HCT116 (cell line): ENCODE data around the gene ATF7IP. TPM values are rescaled to one million over a fixed set of nuclear protein-coding genes. Genes with fewer than 3 reads are reported as not detected.

Experiments
- ATAC-seq: fragments of 200-7000 bp; cut with Tn5 transposase; 2 replicates; pipeline ENCODE4 v1.9.1; 2020; ENCODE audit warnings: mild to moderate bottlenecking, moderate library complexity
- BruUV-seq: library from RNA; stranded (reverse); fragments of 400-500 nt; replicated peaks from 2 replicates; lab custom pipeline; 2021; lab: Mats Ljungman, UMichigan
- CTCF ChIA-PET: fragments of 300-600 bp; sonication (Branson Sonifier 250); formaldehyde crosslinking; loops from one replicate; lab custom pipeline; 2021; ENCODE audit warnings: antibody characterized with exemption; lab: Charles Lee
- POLR2A ChIA-PET: fragments of 300-600, 350-600 bp; sonication (Branson Sonifier 250); formaldehyde crosslinking; loops from one replicate; lab custom pipeline; 2021; ENCODE audit warnings: antibody characterized with exemption; lab: Charles Lee
- RAD21 ChIA-PET, 2 experiments: fragments of 300-600 bp; sonication (Branson Sonifier 250); formaldehyde crosslinking; loops; one replicate each; lab custom pipeline; 2023; ENCODE audit warnings: low total read pairs in 2 of 2; ENCODE audit not compliant: uncharacterized antibody in 2 of 2, unreplicated experiment in 2 of 2, low non-redundant PET in 1 of 2; lab: Charles Lee
- DNase-seq: peaks from one replicate; pipeline ENCODE4 v3.0.0-alpha.2; 2010; ENCODE audit warnings: low read depth, low spot score
- H2AFZ ChIP-seq: fragments of 200-600 bp; shearing (Covaris generic), sonication (generic); 2 replicates; pipeline ENCODE4 v1.6.1; 2017; ENCODE audit warnings: low read depth, mixed run types, mixed read lengths, antibody characterized with exemption, low read length; ENCODE audit not compliant: poor library complexity, severe bottlenecking
- H3K27ac ChIP-seq: 2 replicates; pipeline ENCODE4 v1.5.1; 2012; ENCODE audit warnings: low read depth, low read length
- H3K27me3 ChIP-seq: fragments of 200-600 bp; sonication (generic); 2 replicates; pipeline ENCODE4 v1.6.1; 2016; ENCODE audit warnings: mixed run types, low read length, mixed read lengths; ENCODE audit not compliant: insufficient read depth
- H3K36me3 ChIP-seq, 2 experiments: fragments of 200-500 bp in 1 of 2; fragments of 200-600 bp in 1 of 2; sonication (Bioruptor generic) in 1 of 2; sonication (generic) in 1 of 2; 2 replicates each; pipeline versions ENCODE4 v1.5.1 to v1.6.1; 2014 to 2016; ENCODE audit warnings: low read length in 2 of 2, inconsistent platforms in 1 of 2, mixed read lengths in 1 of 2, mixed run types in 1 of 2; ENCODE audit not compliant: insufficient read depth in 2 of 2, control insufficient read depth in 1 of 2
- H3K4me1 ChIP-seq, 2 experiments: fragments of 200-600 bp in 1 of 2; sonication (generic) in 1 of 2; 2 replicates each; pipeline versions ENCODE4 v1.5.1 to v1.6.1; 2012 to 2017; ENCODE audit warnings: low read length in 2 of 2, inconsistent platforms in 1 of 2, mild to moderate bottlenecking in 1 of 2, mixed read lengths in 1 of 2, mixed run types in 1 of 2, moderate library complexity in 1 of 2; ENCODE audit not compliant: insufficient read depth in 2 of 2, control insufficient read depth in 1 of 2
- H3K4me2 ChIP-seq: fragments of 200-600 bp; sonication (generic); 2 replicates; pipeline ENCODE4 v1.6.1; 2017; ENCODE audit warnings: mixed run types, low read length, mixed read lengths
- H3K4me3 ChIP-seq, 2 experiments: fragments of 200-600 bp in 1 of 2; sonication (generic) in 1 of 2; replicated peaks in 1 of 2; 2 replicates each; pipeline ENCODE4 v1.5.1; 2011 to 2016; ENCODE audit warnings: low read length in 2 of 2, control low read depth in 1 of 2, low read depth in 1 of 2, mild to moderate bottlenecking in 1 of 2, mixed read lengths in 1 of 2, mixed run types in 1 of 2
- H3K79me2 ChIP-seq: fragments of 200-600 bp; sonication (generic); 2 replicates; pipeline ENCODE4 v1.6.1; 2017; ENCODE audit warnings: mild to moderate bottlenecking, mixed run types, low read length, moderate library complexity, mixed read lengths; ENCODE audit not compliant: insufficient read depth
- H3K9ac ChIP-seq: fragments of 200-600 bp; sonication (generic); 2 replicates; pipeline ENCODE4 v1.6.1; 2016; ENCODE audit warnings: low read length, mixed read lengths
- H3K9me2 ChIP-seq: fragments of 200-600 bp; sonication (generic), shearing (Covaris generic); 2 replicates; pipeline ENCODE4 v1.6.1; 2017; ENCODE audit warnings: mixed run types, mild to moderate bottlenecking, moderate library complexity; ENCODE audit not compliant: insufficient read depth
- H3K9me3 ChIP-seq, 2 experiments: fragments of 200-500 bp in 1 of 2; fragments of 200-600 bp in 1 of 2; sonication (Bioruptor generic) in 1 of 2; sonication (generic) in 1 of 2; 2 replicates each; pipeline ENCODE4 v1.6.1; 2014 to 2017; ENCODE audit warnings: low read length in 2 of 2, mixed read lengths in 2 of 2, inconsistent platforms in 1 of 2, low read depth in 1 of 2, mild to moderate bottlenecking in 1 of 2, mixed run types in 1 of 2, moderate library complexity in 1 of 2; ENCODE audit not compliant: control insufficient read depth in 1 of 2, insufficient read depth in 1 of 2
- H4K20me1 ChIP-seq: fragments of 200-600 bp; sonication (generic), shearing (Covaris generic); 2 replicates; pipeline ENCODE4 v1.6.1; 2017; ENCODE audit warnings: mixed run types, mild to moderate bottlenecking, moderate library complexity; ENCODE audit not compliant: insufficient read depth
- ATF3 ChIP-seq: IDR thresholded peaks from 2 replicates; pipeline ENCODE4 v1.6.1; 2012
- CEBPB ChIP-seq: IDR thresholded peaks from 2 replicates; pipeline ENCODE4 v1.6.1; 2012; ENCODE audit warnings: low read depth
- EGR1 ChIP-seq: IDR thresholded peaks from 2 replicates; pipeline ENCODE4 v1.6.1; 2012; ENCODE audit warnings: low read depth
- ELF1 ChIP-seq: IDR thresholded peaks from 2 replicates; pipeline ENCODE4 v1.6.1; 2012; ENCODE audit warnings: low read depth, borderline replicate concordance
- EZH2 ChIP-seq: fragments of 200-600 bp; sonication (generic); IDR thresholded peaks from 2 replicates; pipeline ENCODE4 v1.6.1; 2017; ENCODE audit warnings: antibody characterized with exemption, mixed run types
- ZNF274 ChIP-seq: fragments of 200-500 bp; sonication (Bioruptor generic); IDR thresholded peaks from 2 replicates; pipeline ENCODE4 v1.6.1; 2014; ENCODE audit warnings: mild to moderate bottlenecking, low read depth, low read length, inconsistent platforms
- intact Hi-C: fragments of 100-400 bp; cut with micrococcal nuclease; formaldehyde crosslinking; loops from 2 replicates; pipeline ENCODE4 v1.10.0; 2022
- total RNA-seq: library from RNA; stranded (reverse); gene quantifications from one replicate; pipeline ENCODE4 v1.2.1, GENCODE V29; 2021; ENCODE audit not compliant: unreplicated experiment
- TF ChIP-seq, protein P1 (sequence below): IDR thresholded peaks from 2 replicates; pipeline ENCODE4 v1.6.1; 2012; ENCODE audit warnings: low read depth

Gene ATF7IP
- total RNA-seq, 1 experiment from 2014 or later = 38.6 TPM

DNA sequence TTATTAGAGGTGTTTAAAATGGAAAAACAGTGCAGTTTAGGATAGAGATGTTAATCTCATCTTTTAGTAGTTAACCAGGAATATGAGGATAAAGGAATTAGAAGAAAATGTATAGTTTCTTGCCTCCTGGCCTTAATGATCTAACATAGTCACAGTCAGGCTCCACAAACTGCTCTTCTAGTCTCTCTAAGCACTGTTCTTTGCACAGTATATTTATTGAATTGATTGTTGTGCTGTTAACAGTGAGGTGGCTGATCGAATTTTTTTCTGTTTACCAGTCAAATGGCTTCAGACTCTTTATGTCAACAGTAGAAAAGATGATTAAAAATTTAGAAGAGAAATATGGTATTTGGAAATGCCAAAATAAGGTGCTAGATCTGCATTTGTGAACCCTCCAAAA is 37.8 kb downstream of the ATF7IP start:
- Histone ChIP-seq H3K9ac (peak overlapping the region; percentile 4; the same call in 1 of the 2 replicates), H3K9me3 (no peaks in the 10 kb centered on the region), H3K4me3 (no peak overlapping the region), H3K36me3 (no peaks in the 10 kb centered on the region), H3K79me2 (peaks cover 94% of the 10 kb centered on the region), H3K4me2 (peak overlapping the region; percentile 16; the same call in 1 of the 2 replicates), H3K9me2 (no peaks in the 10 kb centered on the region), H3K27me3 (no peaks in the 10 kb centered on the region), H3K27ac (peak overlapping the region; percentile 25; the same call in 1 of the 2 replicates), H3K4me1 (peaks cover 17 to 31% of the 10 kb centered on the region in 2 experiments), H4K20me1 (no peaks in the 10 kb centered on the region), H2AFZ (no peak overlapping the region)
- ChIA-PET RAD21 (no interaction called here), POLR2A (no interaction called here), CTCF (interaction anchor here (0.6 to 0.8 kb wide), 2 partner anchors 13 to 165 kb away, joined by 3 to 4 read pairs; no protein-coding TSS in a partner anchor)
- TF ChIP-seq EZH2 (no peak), EGR1 (no peak), CEBPB (no peak), ATF3 (no peak), ZNF274 (no peak), ELF1 (no peak)
- TF ChIP-seq, protein P1, sequence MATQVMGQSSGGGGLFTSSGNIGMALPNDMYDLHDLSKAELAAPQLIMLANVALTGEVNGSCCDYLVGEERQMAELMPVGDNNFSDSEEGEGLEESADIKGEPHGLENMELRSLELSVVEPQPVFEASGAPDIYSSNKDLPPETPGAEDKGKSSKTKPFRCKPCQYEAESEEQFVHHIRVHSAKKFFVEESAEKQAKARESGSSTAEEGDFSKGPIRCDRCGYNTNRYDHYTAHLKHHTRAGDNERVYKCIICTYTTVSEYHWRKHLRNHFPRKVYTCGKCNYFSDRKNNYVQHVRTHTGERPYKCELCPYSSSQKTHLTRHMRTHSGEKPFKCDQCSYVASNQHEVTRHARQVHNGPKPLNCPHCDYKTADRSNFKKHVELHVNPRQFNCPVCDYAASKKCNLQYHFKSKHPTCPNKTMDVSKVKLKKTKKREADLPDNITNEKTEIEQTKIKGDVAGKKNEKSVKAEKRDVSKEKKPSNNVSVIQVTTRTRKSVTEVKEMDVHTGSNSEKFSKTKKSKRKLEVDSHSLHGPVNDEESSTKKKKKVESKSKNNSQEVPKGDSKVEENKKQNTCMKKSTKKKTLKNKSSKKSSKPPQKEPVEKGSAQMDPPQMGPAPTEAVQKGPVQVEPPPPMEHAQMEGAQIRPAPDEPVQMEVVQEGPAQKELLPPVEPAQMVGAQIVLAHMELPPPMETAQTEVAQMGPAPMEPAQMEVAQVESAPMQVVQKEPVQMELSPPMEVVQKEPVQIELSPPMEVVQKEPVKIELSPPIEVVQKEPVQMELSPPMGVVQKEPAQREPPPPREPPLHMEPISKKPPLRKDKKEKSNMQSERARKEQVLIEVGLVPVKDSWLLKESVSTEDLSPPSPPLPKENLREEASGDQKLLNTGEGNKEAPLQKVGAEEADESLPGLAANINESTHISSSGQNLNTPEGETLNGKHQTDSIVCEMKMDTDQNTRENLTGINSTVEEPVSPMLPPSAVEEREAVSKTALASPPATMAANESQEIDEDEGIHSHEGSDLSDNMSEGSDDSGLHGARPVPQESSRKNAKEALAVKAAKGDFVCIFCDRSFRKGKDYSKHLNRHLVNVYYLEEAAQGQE = no peak
- DNase-seq = no peak
- intact Hi-C loops = loop anchor here (5.0 kb wide), 1 partner anchor 36 kb away; the partner anchor contains the start of gene ATF7IP
- BruUV-seq = no TSS peak
- no peak for ATAC-seq
